NCI-H1436 (cell line): ENCODE data around the gene PLA2G5.

Source experiments
- DNase-seq: peaks from one replicate; lab custom pipeline; 2025; lab: John Stamatoyannopoulos, UW

Gene PLA2G5

DNA sequence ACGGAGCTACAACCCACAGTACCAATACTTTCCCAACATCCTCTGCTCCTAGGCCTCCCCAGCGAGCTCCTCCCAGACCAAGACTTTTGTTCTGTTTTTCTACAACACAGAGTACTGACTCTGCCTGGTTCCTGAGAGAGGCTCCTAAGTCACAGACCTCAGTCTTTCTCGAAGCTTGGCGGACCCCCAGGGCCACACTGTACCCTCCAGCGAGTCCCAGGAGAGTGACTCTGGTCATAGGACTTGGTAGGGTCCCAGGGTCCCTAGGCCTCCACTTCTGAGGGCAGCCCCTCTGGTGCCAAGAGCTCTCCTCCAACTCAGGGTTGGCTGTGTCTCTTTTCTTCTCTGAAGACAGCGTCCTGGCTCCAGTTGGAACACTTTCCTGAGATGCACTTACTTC lies 20.6 kb downstream of the PLA2G5 start:
- no peak for DNase-seq

DNA sequence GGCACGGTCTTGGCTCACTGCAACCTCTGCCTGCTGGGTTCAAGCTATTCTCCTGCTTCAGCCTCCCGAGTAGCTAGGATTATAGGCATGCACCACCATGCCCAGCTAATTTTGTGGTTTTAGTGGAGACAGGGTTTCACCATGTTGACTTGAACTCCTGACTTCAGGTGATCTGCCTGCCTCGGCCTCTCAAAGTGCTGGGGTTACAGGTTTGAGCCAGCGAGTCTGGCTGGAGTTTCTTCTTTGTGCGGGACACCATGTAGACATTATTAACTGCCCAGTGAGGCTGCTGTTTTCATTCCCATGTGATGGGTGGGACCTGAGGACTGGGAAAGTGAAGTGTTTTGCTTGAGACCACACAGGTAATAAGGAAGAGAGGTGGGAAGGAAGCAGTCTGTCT lies 23.3 kb downstream of the PLA2G5 start:
- no peak for DNase-seq

DNA sequence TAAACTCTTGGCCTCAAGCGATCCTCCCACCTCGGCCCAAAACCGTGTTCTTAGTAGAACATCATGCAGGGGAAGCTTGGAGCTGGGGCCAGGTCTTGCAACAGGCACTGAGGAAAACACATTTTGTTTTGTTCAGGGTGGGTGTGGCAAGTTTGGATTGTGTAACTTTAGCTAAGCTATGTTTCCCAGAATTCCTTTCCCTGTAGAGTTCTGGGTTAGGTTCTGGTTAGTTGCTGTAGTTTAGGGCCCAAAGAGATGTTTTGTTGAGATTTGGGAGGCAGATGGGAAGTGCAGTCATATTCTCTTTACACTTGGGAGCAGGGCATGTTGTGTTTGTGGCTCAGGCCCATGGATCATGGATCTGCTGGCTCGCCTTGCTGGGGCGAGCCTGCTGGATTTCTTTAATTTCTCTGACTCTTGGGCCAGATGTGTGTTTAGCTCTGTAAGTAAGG lies 24.0 kb downstream of the PLA2G5 start:
- no peak for DNase-seq

DNA sequence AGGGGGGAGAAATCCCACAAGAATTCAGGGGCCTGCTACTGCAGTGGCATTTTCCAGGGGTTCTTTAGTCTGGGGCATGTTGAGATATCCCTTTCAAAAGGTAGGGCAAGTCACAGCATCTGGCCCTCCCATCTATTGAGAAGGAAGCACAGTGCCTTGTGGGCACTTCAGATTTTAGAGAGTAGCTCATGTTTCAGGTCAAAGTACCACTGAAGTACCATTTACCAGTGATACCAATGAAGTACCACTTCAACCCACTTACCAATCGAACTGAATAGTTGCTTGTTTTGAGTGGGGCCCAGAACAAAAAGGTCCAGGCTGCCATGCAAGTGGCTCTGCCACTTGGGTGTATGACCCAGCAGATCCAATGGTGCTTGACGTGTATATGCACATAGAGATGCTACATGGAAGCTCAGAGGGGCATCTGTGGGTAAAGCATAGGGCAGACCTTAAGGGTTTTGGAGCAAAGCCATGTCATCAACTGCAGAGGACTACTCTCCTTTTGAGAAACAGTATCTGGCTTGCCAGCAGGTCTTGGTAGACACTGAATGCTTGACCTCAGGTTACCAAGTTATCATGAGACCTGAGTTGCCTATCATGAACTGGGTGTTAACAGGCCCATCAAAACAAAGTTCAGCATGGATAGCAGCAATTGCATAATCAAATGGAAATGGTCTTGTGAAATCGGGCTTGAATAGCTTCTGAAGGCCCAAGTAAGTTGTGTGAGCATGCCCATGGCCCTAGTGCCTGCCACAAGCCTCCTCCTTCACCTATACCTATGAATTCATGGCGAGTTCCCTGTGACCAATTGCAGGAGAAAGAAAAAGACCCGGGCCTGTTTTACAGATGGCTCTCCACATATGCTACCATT lies 25.8 kb downstream of the PLA2G5 start:
- no peak for DNase-seq

DNA sequence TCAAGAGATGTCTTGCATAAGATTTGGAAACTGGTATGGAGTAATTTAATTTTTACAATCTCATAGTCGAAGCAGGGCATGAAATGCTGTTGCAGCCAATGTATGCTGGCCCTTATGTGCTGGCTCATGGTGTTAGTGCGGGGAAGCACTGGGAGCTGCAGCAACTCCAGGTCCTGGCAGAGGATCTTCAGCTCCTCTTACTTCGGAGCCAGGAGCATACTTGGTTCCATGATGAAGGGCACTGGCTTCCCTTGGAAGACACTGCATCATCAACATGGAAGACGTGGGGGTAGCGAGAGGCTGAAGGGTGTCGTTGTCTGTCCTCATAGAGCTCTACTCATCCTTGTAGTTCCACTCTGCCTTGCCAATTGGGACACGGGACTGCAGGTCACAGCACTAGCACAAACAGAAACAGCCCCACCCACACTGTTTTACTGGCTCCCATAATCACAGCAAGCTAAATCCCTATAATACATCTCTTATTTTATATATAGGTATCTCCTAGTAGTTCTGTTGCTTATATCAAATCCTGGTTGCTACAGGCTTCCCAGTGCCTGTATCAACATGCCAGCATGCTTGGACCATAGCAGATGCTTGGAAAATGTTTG lies 26.9 kb downstream of the PLA2G5 start:
- no peak for DNase-seq

DNA sequence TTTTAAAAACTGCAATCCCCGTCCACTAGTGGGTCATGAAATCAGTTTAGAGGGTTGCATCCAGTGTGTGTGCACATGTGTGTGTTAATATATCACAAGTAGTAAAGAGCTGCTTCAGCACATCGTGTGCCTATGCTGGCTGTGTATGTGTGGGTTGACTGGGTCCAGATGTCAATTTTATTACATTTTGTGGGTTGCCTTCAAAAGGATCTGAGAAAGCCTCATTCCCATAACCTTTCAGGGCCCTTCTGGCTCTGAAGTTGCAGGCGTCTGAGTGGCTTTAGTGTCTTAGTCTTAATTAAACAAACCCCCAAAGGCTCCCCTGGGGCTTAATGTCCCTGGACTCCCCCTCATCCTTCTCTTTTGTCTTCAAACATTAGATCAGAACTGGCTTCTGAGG lies 29.5 kb downstream of the PLA2G5 start:
- no peak for DNase-seq

DNA sequence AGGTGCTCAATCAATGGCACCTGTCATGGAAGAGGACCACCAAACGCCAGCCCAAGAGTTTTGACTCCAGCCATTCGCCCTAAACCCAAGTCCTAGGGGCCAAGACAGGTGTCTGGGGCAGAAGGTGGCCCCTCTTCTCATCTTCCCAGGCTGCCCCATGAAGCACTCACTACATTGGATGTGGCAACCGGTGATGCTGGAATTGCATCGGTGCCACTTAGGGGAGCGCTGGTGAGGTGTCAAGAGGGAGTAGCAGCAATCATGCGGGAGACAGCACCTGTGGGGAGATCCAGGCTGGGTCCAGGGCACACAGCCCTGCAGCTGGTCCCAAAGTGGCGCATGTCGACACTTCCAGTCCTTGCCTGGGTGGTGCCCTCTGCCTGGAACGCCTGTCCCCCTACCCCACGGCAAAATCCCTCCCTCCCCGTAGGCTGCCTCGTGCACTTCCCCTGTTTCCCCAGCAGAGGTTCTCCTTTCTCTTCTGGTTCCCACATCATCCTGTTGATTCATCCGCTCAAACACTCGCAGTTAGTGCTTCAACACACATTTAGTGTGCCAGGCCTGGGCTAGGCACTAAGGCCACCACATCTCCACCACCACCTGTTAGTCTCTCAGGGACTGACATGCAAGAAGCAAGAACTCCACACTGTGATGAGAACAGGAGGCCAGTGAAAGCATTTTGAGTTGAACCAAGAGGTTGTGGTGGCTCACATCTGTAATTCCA lies 30.8 kb downstream of the PLA2G5 start:
- peak; percentile 20 for DNase-seq

DNA sequence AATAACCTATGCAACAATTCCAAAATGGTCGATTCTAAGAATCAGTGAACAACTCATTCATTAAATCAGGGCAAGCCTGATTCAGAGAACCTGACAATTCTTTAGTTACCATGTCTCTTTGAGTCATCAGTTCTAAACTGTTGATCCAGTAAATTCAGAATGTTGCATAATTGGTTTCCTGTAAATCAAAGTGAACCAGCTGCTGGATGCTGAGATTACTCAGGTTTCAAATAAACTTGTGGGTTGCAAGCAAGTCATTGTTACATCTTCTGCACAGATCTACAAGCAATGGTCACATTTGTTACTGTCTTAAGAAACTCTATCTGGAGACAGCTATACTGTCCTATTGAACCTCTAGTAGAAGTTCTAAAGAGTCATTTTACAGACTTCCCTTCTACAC lies 32.9 kb downstream of the PLA2G5 start:
- DNase-seq = no peak

DNA sequence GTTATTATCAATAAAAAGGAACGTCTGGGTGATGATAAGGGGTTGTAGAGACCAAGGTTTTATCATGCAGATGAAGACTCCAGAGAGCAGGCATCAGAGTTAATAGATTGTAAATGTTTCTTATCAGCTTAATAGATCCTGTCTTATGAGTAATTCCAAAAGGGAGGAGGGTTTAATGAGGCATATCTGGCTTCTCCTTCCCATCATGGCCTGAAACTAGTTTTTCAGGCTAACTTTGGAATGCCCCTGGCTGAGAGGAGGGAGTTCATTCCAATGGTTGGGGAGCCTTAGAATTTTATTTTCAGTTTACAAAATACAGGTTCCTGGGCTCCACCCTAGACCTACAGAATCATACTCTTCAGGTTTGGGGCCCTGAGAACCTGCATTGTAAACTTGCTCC lies 35.9 kb downstream of the PLA2G5 start:
- no peak for DNase-seq

DNA sequence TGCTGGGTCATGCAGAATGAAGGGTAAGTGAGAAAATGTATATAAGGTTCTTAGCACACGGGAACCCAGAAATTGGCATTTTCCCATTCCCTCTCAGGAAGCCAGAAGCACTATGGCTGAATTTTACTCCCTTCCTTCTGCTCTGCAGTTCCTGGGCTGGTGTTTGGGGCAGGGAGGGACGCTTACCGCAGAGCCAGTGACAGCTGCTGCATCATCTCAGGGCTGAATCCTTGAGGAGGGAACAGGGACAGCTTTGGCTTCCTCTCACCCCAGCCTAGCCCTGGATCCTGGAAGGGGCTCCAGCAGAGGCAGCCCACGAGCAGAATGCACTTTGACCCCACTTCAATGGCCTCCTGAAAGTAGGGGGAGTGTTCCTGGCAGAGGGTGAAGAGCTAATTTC lies 37.4 kb downstream of the PLA2G5 start:
- no peak for DNase-seq

DNA sequence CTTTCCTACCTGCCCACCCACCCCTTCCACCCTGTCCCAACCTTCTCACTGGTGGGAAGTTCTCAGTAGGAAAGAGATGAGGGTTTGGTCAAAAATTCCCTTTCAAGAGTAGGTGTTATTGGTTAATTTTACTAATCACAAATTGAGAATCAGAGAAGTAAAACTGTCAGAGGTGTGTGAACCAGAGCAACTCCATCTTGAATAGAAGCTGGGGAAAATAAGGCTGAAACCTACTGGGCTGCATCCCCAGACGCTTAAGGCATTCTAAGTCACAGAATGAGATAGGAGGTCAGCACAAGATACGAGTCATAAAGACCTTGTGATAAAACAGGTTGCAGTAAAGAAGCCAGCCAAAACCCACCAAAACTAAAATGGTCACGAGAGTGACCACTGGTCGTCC lies 37.8 kb downstream of the PLA2G5 start:
- no peak for DNase-seq

DNA sequence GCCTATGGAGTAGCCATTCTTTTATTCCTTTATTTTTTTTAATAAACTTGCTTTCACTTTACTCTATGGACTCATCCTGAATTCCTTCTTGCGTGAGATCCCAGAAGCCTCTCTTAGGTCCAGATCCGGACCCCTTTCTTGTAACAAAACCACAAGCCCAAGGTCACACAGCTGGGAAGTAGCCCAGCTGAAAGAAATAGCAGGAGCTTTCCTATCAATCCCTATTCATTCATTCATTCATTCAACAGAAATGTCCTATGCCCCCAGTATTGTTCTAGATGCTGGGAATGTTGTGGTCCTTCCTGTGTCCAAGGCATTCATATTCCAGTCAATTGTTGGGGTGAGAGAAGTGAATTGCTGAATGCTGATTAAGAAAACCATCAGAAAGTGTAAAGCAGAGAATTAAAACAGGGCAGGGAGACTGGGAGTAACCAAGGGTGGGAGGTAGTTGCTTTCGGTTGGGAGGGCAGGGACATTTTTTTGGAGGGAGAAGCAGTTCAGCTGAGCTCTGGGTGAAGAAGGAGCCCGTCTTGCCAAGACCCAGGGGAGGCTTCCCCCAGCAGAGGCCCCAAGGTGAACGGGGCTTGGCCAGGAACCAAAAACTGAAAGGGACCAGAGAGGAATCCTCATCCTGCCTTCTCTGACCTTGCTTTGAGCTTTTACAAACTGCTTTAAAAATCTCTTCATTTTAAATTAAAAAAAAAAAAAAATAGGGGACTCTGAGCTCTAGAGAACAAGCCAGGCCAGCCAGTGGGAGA lies 38.6 kb downstream of the PLA2G5 start:
- no peak for DNase-seq

DNA sequence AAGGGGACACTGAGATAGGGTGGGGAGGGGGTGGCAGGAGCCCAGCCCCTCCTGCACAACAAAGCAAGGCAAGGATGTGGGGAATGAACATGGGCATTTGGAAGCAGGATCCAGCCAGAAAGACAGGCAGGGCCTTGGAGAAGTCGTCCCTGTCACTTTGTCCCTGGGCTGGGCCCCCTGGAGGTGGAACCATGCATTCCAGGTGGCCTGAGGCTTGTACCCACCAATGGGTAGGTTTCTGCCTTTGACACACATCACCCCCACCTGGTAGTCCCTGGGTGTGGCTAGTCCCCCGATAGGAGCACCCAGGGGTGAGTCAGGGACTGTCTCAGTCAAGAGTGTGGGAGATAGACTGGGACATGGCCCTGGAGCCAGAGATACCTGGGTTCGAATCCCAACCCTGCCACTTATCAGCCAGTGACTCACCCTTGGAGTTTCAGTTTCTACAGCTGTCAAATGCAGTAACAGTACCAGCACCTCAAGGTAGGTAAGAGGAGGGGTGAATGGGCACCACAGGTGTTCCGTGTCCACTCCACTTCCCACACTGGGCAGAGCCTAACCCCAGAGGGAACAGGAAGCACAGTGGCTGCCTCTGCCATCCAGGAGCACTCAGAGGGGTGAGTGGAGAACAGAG lies 39.3 kb downstream of the PLA2G5 start:
- no peak for DNase-seq

DNA sequence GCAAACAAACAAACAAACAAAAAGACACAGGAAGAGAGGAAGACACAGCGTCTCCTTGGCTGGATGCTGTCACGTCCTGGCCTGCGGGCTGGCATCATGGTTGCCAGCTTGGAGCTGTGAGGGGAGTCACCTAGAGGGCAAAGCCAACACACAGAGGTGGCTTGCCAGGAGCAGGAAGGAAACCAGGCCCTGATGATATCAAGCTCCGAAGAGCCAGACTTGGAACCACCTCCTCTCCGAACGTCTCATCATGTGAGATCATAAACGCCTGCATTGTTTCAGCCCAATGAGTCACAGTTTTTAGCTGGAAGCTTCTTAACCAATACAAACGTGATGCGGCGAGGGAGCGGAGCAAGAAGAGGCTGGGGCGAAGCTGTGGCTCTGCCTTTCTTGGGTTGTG lies 40.7 kb downstream of the PLA2G5 start:
- DNase-seq = no peak

DNA sequence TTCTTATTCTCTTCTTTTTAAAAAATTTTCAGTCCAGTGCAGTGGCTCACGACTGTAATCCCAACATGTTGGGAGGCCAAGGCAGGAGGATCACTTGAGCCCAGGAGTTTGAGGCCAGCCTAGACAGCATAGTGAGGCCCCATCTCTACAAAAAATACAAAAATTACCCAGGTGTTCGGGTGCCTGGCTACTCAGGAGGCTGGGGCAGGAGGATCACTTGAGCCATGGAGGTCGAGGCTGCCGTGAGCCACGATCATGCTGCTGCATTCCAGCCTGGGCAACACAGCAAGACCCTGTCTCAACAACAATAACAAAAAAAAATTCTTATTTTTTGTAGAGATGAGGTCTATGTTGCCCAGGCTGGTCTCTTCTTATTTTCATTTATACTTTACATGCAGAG lies 41.5 kb downstream of the PLA2G5 start:
- DNase-seq = no peak

DNA sequence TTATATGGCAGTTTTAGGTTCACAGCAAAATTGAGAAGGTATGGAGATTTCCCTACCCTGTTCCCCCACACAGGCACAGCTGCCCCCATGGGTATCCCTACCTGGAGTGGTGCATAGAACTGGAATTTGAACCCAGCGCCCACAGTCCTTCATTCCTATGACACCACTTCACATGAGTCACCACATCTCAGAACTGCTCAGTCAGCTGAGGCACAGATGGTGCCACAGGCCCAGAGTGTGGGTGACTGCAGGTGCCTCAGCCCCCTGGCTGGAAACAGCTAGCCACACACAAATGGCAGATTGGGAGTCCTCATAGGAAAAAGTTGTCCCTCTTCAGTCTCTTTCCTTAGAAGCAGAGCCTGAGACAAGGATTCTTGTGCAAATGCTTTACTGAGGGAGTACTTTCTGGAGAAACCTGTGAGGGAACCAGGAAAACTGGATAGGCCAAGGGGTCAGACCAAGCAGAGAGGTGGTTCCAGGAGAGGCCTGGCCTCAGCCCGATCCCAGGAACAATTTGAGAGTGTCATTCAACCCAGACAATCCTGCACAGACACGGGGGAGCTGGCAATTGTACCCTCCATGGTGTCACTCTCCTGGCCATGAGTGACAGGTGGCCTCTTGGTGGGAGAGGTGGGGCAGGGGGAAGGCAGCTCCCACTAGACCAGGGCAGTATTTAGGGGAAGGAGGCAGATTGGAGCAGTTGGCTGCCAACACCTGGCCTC lies 42.4 kb downstream of the PLA2G5 start:
- DNase-seq = no peak

DNA sequence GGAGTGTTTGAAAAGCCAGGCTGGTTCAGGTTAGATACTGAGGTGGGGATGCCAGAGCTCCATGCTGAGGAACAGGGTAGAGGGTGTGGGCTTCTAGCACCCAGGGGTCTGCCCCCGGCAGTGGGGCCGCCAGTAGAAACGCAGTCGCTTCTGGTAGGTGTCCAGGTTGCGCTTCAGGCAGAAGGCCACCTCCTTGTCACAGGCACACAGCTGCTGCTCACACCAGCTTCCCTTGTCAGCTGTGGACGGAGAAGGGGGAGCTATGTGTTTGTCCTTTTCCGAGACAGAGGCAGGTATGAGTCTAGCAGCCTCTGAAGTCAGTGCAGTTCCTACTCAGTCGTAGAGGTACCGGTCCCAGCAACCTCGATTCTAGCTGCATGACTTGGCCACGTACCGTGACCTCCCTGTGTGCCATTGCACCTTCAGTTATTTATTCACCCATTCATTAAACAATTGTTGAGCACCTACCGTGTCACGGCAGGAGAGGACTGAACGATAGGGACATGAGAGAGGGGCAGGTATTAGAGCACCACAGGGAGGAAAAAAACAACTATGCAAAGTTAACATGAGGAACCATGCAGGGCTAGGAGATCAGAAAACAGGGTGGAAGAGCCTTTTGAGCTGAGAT lies 44.1 kb downstream of the PLA2G5 start:
- no peak for DNase-seq

DNA sequence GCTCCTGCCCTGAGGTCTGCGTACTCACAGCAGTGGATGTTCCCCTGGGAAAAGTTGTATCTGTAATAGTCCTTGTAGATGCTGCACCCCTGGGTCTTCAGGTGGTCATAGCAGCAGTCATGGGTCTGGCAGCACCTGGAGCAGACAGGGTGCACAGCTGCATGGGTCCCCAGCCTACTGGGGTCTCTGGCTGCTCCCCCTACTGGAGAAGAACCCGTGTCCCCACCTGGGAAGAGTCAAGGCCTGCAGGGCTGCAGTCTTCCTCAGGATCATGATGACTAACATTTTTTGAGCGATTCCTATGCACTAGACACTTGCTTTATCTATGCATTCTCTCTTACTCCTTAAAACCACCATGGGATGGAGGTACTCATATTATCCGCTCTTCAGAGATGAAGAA lies 45.5 kb downstream of the PLA2G5 start:
- DNase-seq = no peak

DNA sequence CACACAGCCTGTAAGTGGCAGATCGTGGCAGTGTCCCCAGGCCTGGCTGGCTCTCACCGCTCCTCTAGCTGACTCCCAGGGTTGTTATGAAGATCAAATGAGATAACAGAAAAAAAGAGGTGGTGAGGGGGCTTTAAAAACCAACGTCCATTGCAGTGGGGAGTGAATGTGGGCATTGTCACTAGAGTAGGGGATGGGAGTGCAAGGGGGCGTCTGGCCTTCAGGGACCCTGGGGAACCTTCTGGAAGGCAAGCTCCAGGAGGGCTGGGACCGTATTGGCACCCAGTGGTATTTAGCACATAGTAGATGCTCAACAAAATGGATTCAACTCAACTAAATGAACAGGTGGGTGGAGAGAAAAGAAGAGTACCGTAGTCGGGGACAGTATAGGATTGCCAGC lies 45.9 kb downstream of the PLA2G5 start:
- DNase-seq = no peak

DNA sequence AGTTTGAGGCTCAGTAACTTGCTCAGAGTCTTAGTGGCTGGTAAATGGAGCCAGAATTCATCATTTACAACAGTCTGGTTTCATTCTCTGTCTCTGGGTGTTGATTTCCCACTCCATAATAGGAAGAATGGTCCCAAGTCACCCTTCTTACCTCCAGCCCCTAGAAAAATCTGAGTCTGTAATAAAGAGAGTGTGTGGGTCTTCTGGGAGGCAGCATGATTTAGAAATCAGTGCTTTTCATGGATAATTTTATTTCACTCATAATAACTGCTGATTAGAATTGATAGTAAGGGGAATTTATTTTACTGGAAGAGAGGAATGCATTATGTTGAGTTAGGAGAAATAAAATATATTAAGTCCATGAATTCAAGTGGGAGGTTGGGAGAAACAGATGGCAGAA lies 47.2 kb downstream of the PLA2G5 start:
- no peak for DNase-seq

DNA sequence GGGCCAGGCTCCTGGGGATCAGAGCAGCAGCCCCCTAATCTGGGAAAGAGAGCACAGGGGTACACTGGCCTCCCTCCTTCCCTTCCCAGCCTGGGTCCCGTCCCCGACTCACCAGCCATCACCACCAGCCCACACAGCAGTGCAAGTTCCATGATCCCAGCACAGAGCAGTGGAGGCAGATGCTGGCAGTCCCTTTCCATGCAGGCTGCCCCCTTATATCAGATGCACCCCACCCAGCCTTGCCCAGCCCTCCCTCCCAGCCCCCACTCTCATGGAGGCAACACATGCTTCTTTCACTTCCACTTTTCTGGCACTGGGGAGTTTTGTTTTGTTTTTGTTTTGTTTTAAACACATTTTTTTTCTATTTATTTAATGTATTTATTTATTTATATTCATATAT lies 49.4 kb downstream of the PLA2G5 start, which contains the start of gene PLA2G2D:
Gene PLA2G2D, minus strand, starts transcription at position 190 of the 400 bp plus-strand sequence. Its CDS starts 38 bp downstream, at position 152.
- DNase-seq = no peak
